Activated CD4-positive, CD25-positive, alpha-beta regulatory T cell (primary cell): ENCODE data around the gene C16orf87.

ENCODE experiments used
- DNase-seq, 4 experiments: peaks; one replicate each; lab custom pipeline; 2025; lab: John Stamatoyannopoulos, UW

Gene C16orf87

DNA sequence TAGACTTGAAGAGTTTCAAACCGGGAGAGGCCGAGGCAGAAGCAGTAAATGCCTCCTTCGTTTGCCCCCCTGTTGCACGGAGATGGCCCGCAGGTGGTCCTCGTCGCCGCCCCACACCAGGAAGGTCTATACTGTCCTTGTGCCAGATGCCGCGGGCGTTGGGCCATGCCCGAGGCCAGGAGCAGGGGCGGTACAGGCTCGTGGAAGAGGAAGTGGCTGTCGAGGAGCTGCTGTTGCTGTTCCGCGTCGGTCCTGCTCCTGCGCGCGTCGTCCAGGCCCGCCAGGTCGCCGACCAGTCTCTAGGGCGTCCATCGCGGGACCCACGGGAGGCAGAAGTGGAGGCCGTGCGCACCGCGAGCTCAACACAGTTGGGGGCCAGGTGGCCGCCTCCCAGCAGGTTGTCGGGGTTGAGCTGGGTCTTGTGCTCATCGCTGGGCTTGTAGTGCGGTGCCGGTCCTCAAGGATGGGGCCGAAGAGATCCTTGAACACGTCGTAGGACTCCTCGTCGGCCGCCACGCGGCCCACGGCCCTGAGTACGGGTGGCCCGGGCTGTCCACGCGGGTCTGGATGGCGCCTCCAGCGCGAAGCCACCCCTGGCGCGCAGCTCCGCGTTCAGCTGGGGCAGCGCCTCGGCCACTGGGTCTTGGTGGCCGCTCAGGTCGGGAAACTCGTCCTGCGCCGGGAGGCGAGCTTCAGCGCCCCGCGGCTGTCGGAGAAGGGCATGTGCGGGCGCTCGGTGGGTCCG, 13.1 kb upstream of the C16orf87 start:
- no peak for DNase-seq

GRCh38 chr16:46842192-46842895, 11.4 kb upstream of the C16orf87 start:
- DNase-seq: no peak

DNA sequence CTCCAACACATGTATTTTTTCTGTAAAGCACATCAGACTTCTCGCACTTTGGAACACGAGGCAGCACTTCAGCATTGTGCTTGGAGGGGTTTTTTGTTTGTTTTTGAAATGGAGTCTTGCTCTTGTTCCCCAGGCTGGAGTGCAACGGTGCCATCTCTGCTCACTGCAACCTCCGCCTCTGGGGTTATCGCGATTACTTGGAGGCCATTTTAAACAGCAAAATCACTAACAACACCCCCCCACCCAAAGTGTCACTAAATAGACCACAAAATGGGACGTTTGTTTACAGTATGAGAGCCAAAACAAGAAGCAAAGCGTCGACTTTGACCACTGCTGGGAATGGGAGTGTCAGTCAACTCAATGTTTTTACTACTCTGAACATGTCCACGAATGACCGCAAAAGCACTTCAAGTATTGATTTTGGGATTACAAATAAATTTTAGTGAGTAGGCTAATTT, 9.0 kb upstream of the C16orf87 start:
- DNase-seq: no peak

GRCh38 chr16:46836534-46837530, 5.9 kb upstream of the C16orf87 start:
- DNase-seq: no peak

DNA sequence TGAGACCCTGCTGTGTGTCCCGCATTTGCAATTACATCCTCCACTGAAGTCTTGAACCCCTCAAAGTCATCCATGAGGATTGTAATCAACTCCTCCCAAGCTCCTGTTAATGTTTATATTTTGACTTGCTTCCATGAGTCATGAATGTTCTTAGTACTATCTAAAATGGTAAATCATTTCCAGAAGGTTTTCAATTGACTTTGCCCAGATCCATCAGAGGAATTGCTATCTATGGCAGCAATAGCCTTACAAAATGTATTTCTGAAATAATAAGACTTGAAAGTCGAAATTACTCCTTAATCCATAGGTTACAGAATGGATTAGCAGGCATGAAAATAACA, 2.5 kb upstream of the C16orf87 start:
- no peak for DNase-seq

GRCh38 chr16:46832757-46833459, 1.9 kb upstream of the C16orf87 start:
- no peak for DNase-seq

- peak in 1 of 4 experiments; percentile 20 for DNase-seq
These were observed 521 bp downstream of the C16orf87 start for GRCh38 chr16:46830417-46830901.

DNA sequence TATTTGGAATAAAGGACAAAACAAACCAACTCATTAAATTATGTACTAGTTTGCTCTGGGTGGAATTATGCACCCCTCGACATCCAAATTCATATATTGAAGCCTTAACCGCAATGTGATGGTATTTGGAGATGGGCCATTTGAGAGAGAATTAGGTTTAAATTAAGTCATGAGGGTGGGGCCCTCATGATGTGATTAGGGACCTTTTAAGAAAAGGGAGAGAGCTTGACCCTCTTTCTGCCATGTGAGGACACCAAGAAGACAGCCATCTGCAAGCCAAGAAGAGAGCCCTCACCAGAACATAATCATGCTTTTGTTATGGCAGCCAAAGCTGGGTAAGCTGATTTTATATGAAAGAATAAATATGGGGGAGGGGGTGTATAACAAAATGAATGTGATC, 2.0 kb downstream of the C16orf87 start:
- DNase-seq: no peak

DNA sequence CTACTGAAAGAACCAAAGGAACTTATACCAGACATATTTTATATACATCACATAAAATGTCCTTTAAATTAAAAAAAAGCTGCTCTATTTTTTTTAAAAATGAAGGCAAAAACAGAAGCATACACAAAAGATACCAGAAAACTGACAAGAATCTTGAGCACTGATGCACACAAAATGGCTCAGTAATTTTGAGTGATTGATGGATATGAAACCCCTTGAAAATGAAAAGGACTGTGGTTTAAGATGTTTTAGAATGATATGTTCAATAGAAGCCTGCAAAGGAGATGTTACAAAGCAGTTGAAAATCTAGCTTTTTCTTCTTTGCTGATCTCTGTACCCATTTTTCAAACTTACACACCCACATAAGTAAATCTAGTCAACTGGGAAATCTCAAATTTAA, 2.7 kb downstream of the C16orf87 start:
- DNase-seq: no peak

DNA sequence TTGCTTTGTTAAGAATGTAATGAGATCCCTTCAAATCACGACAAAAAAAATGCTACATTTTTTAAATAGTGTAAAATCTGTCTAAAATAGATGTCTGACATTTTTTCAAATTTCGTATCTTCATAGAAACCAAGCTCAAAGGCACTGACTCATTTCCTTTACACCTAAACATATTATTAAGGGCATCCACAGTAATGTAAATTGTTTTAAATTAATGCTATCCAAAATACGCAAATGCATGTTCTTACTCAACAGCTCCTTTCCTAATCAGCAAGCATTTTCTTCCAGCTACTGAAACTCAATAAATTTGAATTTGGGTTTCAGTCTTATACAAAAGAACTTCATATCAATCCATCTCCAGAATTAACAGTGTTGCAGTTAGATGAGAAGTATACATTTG, 4.3 kb downstream of the C16orf87 start:
- DNase-seq: no peak

DNA sequence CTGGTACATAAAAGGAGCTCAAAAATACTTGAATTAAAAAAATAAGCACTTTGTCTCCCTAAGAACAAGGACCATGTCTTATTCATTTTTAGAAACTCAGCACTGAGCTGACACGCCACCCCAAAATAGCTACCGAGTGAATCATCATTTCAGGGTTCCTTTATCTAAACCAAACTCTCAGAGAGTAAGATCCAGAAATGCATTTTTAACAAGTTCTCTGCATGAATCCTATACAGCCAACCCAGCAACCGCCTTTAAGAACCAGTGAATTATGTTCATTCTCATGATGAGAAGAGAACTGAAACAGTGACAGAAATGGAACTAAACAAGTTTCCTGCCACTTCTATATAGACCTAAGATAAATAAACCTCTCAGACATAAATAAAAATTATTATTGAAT, 8.7 kb downstream of the C16orf87 start:
- peak in 1 of 4 experiments; percentile 6 for DNase-seq

- DNase-seq: no peak
These were observed 13.0 kb downstream of the C16orf87 start for GRCh38 chr16:46817961-46818360.

DNA sequence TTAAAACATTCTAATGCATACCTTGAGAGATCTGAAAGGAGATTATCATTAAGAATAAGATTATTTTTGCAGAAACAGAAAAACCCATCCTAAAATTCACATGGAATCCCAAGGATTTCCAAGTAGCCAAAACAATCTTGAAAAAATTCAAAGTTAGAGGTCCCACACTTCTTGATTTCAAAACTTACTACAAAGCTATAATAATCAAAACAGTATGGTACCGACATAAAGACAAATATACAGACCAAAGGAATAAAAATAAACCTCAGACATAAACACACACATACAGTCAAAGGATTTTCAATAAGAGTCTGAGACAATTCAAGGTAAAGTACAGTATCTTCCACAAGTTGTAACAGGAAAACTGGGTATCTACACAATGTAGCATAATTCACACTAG, 16.2 kb downstream of the C16orf87 start:
- no peak for DNase-seq

GRCh38 chr16:46813611-46814010, 17.4 kb downstream of the C16orf87 start:
- no peak for DNase-seq

DNA sequence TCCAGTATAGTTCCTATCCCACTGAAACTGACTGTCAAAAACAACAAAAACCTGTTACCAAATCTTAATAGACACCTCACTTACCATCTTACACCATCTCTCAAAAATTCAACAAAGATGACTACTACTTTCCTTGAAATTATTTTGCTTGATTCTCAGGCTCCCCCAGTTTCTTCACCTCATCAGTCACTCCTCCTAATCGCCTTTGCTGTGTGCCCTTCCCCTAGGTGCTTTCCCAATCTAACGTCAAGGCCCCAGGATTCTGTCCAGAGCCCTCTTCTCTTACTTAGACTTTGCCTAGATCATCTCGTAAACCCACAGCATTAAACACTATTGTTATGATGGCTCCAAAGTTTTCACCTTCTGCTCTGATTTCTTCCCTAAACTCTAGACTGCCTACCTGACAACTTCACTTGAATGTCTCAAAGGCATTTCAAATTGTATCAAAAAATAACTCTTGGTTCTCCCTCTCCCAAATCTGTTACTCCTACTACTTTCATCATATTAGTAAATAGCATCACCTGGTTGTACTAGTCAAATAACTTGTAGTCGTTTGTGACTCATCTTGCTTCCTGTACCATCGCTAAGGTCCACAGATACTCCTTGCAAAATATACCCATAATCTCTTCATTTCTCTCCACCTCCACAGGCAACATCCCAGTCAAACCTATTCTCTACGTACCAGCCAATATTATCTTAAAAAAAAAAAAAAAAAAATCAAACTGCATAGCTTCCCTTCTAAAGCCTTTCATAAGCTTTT, 18.0 kb downstream of the C16orf87 start:
- DNase-seq: no peak

DNA sequence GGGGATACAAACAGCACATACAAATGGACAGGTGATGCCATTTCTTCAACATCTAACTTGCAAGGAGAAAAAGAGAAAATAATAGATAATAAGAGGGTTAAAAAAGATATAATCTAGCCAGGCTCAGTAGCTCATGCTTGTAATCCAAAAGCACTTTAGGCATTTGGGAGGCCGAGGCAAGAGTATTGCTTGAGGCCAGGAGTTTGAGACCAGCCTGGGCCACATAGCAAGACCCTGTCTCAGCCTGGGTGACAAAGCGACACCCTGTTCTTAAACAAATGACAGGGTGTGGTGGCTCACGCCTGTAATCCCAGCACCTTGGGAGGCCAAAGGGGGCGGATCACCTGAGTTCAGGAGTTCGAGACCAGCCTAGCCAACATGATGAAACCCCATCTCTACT, 19.3 kb downstream of the C16orf87 start:
- DNase-seq: no peak

- DNase-seq: no peak
These were observed 22.0 kb downstream of the C16orf87 start for GRCh38 chr16:46808997-46809396.

GRCh38 chr16:46807336-46807735, 23.6 kb downstream of the C16orf87 start:
- no peak for DNase-seq

DNA sequence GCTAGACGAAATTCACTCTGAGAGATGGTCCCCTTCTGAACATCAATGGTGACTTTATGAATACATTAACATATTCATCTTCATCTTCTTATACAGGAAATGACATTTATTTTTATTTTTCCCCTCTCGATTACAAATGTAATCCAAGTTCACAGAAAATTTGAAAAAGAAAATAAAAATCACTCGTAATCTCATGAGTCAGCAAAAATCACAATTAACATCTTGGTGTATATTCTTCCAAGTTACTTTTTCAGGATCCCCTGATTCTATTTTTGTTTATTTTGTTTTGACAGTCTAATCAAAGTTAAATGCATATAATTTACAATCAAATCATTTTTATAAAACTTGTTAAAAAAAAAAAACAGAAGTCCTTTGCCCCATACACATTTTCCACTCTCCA, 27.6 kb downstream of the C16orf87 start:
- no peak for DNase-seq

- no peak for DNase-seq
These were observed 29.4 kb downstream of the C16orf87 start for GRCh38 chr16:46801428-46802049.
